Stomach (tissue), 9 donors: ENCODE measurements around the gene MRPS23. TPM values are rescaled to one million over a fixed set of nuclear protein-coding genes. Genes with fewer than 3 reads are reported as not detected.

ENCODE experiments used
- DNase-seq, 2 donors: peaks; one replicate each; pipeline versions ENCODE4 v3.0.0 to v3.0.0-alpha.2; 2013 to 2019
- H3K27ac ChIP-seq, 5 donors: fragments of 200-600 bp in 4 of 5; sonication (generic) in 4 of 5; one replicate each; pipeline ENCODE4 v1.5.1; 2013 to 2019; ENCODE audit warnings: mild to moderate bottlenecking in 1 of 5, moderate library complexity in 1 of 5
- H3K27me3 ChIP-seq, 3 donors: fragments of 200-600 bp; sonication (generic); one replicate each; pipeline ENCODE4 v1.5.1; 2017 to 2019; ENCODE audit warnings: mixed run types in 1 of 3
- H3K36me3 ChIP-seq, 4 donors: fragments of 200-600 bp; sonication (generic); 1 replicate in 3 of 4; 2 replicates in 1 of 4; pipeline ENCODE4 v1.5.1; 2016 to 2019
- H3K4me1 ChIP-seq, 4 donors: fragments of 200-600 bp; sonication (generic); one replicate each; pipeline ENCODE4 v1.5.1; 2016 to 2019
- H3K4me3 ChIP-seq, 4 donors: fragments of 200-600 bp; sonication (generic) in 3 of 4; one replicate each; pipeline ENCODE4 v1.5.1; 2016 to 2019; ENCODE audit warnings: mild to moderate bottlenecking in 1 of 4
- H3K9me3 ChIP-seq, 4 donors: fragments of 200-600 bp; sonication (generic); one replicate each; pipeline ENCODE4 v1.5.1; 2016 to 2019
- CTCF ChIP-seq, 7 experiments: fragments of 450-650 bp in 4 of 7; fragments of 200-600 bp in 3 of 7; sonication (generic) in 3 of 7; IDR thresholded peaks; one replicate each; pipeline ENCODE4 v1.5.1; 2016 to 2019; ENCODE audit warnings: antibody characterized with exemption in 7 of 7, control low read depth in 2 of 7, mild to moderate bottlenecking in 1 of 7
- EP300 ChIP-seq: sonication (generic); formaldehyde crosslinking; IDR thresholded peaks from one replicate; pipeline ENCODE4 v1.6.1; 2017; ENCODE audit warnings: antibody characterized with exemption
- POLR2A ChIP-seq, 4 donors: fragments of 450-650 bp; IDR thresholded peaks; one replicate each; pipeline ENCODE4 v1.6.1; 2016; ENCODE audit warnings: antibody characterized with exemption in 4 of 4, control low read depth in 2 of 4, mild to moderate bottlenecking in 1 of 4, moderate library complexity in 1 of 4
- POLR2AphosphoS5 ChIP-seq, 3 donors: sonication (generic); formaldehyde crosslinking; IDR thresholded peaks; one replicate each; pipeline ENCODE4 v1.6.1; 2016; ENCODE audit warnings: antibody characterized with exemption in 3 of 3
- WGBS, 5 donors: extraction: QIAGEN DNeasy Blood & Tissue Kit in 3 of 5; methylation state at CpG; one replicate each; pipeline versions ENCODE4 v1.1.5 to v1.1.7; 2013 to 2018; 5-methylcytosine and 5-hydroxymethylcytosine counted together
- intact Hi-C: fragments of 100-400 bp; cut with DNase I; formaldehyde crosslinking; loops from one replicate; pipeline ENCODE4 v1.15.1; 2023; ENCODE audit warnings: low total_unique reads
- polyA plus RNA-seq, 3 donors: library from polyadenylated mRNA; stranded (reverse); fragments of 200-250 nt; gene quantifications; one replicate each; pipeline ENCODE4 v1.2.3, GENCODE V29; 2013
- total RNA-seq, 5 donors: library from RNA; depleted of rRNA; stranded (reverse); fragments of >200 nt; gene quantifications; one replicate each; pipeline versions ENCODE4 v1.1.0 to v1.2.3, GENCODE V29; 2014 to 2016
- donor health status: healthy with polysubstance abuse.
- donor health status: Bipolar disorder and iron deficiency.
- donor health status: healthy.

Gene MRPS23
- total and polyA plus RNA-seq, 8 donors = 12.6 to 43.3 (median 25.1) TPM; not detected in 1

- peak overlapping the region; percentile 18 to 32 (median 26) for H3K4me3 ChIP-seq
- H3K4me1 ChIP-seq = peaks cover 11 to 19% (median 15%) of the 10 kb centered on the region in 4 donors
- no peaks in the 10 kb centered on the region for H3K36me3 ChIP-seq
- no peaks in the 10 kb centered on the region for H3K27me3 ChIP-seq
- H3K9me3 ChIP-seq = no peaks in the 10 kb centered on the region
- 10 to 20% (median 18%) methylated on average over 17 to 31 of the region's 31 CpGs for WGBS, 5 donors
- peak in 1 of 2 donors; percentile 63 for DNase-seq
- no peak for TF ChIP-seq POLR2A (IDR thresholded peaks at IDR 0.05)
- intact Hi-C loops = no loop called here
- peak overlapping the region in 3 of 5 donors; percentile 65 to 82 (median 68) for H3K27ac ChIP-seq
Observed at GRCh38 chr17:57810721-57811637, 38.9 kb downstream of the MRPS23 start.

- no peaks in the 10 kb centered on the region for H3K9me3 ChIP-seq
- WGBS, 5 donors = 70 to 75% (median 72%) methylated on average over 5 of the region's 5 CpGs
- no peak for TF ChIP-seq POLR2A (IDR thresholded peaks at IDR 0.05)
- TF ChIP-seq EP300 = no peak
- no peak for TF ChIP-seq POLR2AphosphoS5 (IDR thresholded peaks at IDR 0.05)
- TF ChIP-seq CTCF (IDR thresholded peaks at IDR 0.05) = no peak
- no peak overlapping the region for H3K4me3 ChIP-seq
- H3K27me3 ChIP-seq = no peaks in the 10 kb centered on the region
- H3K27ac ChIP-seq = peak overlapping the region in 1 of 5 donors; percentile 82
- DNase-seq = no peak
- intact Hi-C loops = no loop called here
- H3K36me3 ChIP-seq = no peaks in the 10 kb centered on the region
- peaks cover 11 to 19% (median 15%) of the 10 kb centered on the region in 4 donors for H3K4me1 ChIP-seq
Observed at GRCh38 chr17:57809879-57810278, 40.0 kb downstream of the MRPS23 start.

GRCh38 chr17:57808882-57809281 is 41.0 kb downstream of the MRPS23 start:
- Histone ChIP-seq H3K27ac (no peak overlapping the region), H3K4me1 (peaks cover 11 to 19% (median 15%) of the 10 kb centered on the region in 4 donors), H3K4me3 (no peak overlapping the region), H3K27me3 (no peaks in the 10 kb centered on the region), H3K36me3 (no peaks in the 10 kb centered on the region), H3K9me3 (no peaks in the 10 kb centered on the region)
- intact Hi-C loops = no loop called here
- TF ChIP-seq POLR2A (IDR thresholded peaks at IDR 0.05) = no peak
- TF ChIP-seq CTCF (IDR thresholded peaks at IDR 0.05) = no peak
- no peak for TF ChIP-seq EP300
- TF ChIP-seq POLR2AphosphoS5 (IDR thresholded peaks at IDR 0.05) = no peak
- 81 to 86% (median 83%) methylated on average over 5 of the region's 5 CpGs for WGBS, 5 donors
- no peak for DNase-seq

GRCh38 chr17:57806167-57806830 is 43.5 kb downstream of the MRPS23 start:
- Histone ChIP-seq H3K36me3 (no peaks in the 10 kb centered on the region), H3K9me3 (peaks cover 0 to 3% (median 3%) of the 10 kb centered on the region in 4 donors), H3K4me1 (peaks cover 8 to 10% (median 9%) of the 10 kb centered on the region in 4 donors), H3K27ac (no peak overlapping the region), H3K27me3 (no peaks in the 10 kb centered on the region), H3K4me3 (no peak overlapping the region)
- WGBS, 5 donors = 54 to 77% (median 59%) methylated on average over 4 to 5 of the region's 5 CpGs
- DNase-seq = peak in 1 of 2 donors; percentile 5
- intact Hi-C loops = no loop called here
- TF ChIP-seq CTCF (IDR thresholded peaks at IDR 0.05) = no peak
- no peak for TF ChIP-seq EP300
- TF ChIP-seq POLR2A (IDR thresholded peaks at IDR 0.05) = no peak
- TF ChIP-seq POLR2AphosphoS5 (IDR thresholded peaks at IDR 0.05) = no peak
